Activated T-helper 1 cell treated with Interleukin-2 at 50 U/mL for 16 hours (primary cell): ENCODE results near the gene HBG1.
"Not testable (repeated sequence)": the region's sequence is repeated elsewhere in the genome, so short reads cannot be mapped to it uniquely, and the experiment has no call there.

Experiments
- DNase-seq: peaks from one replicate; pipeline ENCODE4 v3.0.0-alpha.2; 2020; ENCODE audit warnings: low read depth

Gene HBG1

GRCh38 chr11:5277807-5278382 is 28.2 kb upstream of the HBG1 start:
- DNase-seq: no peak

GRCh38 chr11:5276697-5277096 is 27.0 kb upstream of the HBG1 start:
- DNase-seq: no peak

- DNase-seq: no peak
These were observed 25.9 kb upstream of the HBG1 start for GRCh38 chr11:5275369-5276110.

- no peak for DNase-seq
These were observed 24.7 kb upstream of the HBG1 start for GRCh38 chr11:5274395-5274794.

GRCh38 chr11:5272395-5273017 is 22.8 kb upstream of the HBG1 start:
- DNase-seq: no peak

- DNase-seq: no peak
These were observed 20.1 kb upstream of the HBG1 start, which contains the start of gene HBE1 for GRCh38 chr11:5269715-5270147. HBE1 (minus strand) TSS chr11:5269945; CDS start chr11:5269890, 55 bp downstream.

- no peak for DNase-seq
These were observed 17.4 kb upstream of the HBG1 start for GRCh38 chr11:5267033-5267563.

- no peak for DNase-seq
These were observed 17.0 kb upstream of the HBG1 start for GRCh38 chr11:5266609-5267008.

- no peak for DNase-seq
These were observed 16.2 kb upstream of the HBG1 start for GRCh38 chr11:5265832-5266231.

- DNase-seq: no peak
These were observed 9.0 kb upstream of the HBG1 start for GRCh38 chr11:5258543-5259262.

- no peak for DNase-seq
These were observed 7.6 kb upstream of the HBG1 start for GRCh38 chr11:5257296-5257695.

- DNase-seq: not testable (repeated sequence)
These were observed 5.2 kb upstream of the HBG1 start, which contains the start of gene HBG2 for GRCh38 chr11:5254646-5255413. HBG2 (minus strand) TSS chr11:5254781; CDS start chr11:5254728, 53 bp downstream.

- DNase-seq: not testable (repeated sequence)
These were observed 4.4 kb upstream of the HBG1 start for GRCh38 chr11:5254023-5254422.

- not testable (repeated sequence) for DNase-seq
These were observed 3.8 kb upstream of the HBG1 start for GRCh38 chr11:5253440-5253839.

GRCh38 chr11:5252919-5253265 is 3.2 kb upstream of the HBG1 start:
- no peak for DNase-seq

- DNase-seq: no peak
These were observed 2.7 kb upstream of the HBG1 start for GRCh38 chr11:5252192-5252918.

GRCh38 chr11:5251746-5252145 is 2.1 kb upstream of the HBG1 start:
- DNase-seq: no peak

- no peak for DNase-seq
These were observed 1.0 kb upstream of the HBG1 start for GRCh38 chr11:5250543-5251204.

GRCh38 chr11:5248498-5248897 is 1.2 kb downstream of the HBG1 start:
- DNase-seq: not testable (repeated sequence)

GRCh38 chr11:5247472-5248192 is 2.0 kb downstream of the HBG1 start:
- no peak for DNase-seq
